PC-9 (cell line): ENCODE measurements around the gene GFAP.

Source experiments
- CTCF ChIP-seq: fragments of 200-600 bp; sonication (generic); conservative IDR thresholded peaks from 2 replicates; pipeline ENCODE4 v1.6.1; 2017; ENCODE audit warnings: mixed run types, antibody characterized with exemption, mild to moderate bottlenecking, moderate library complexity
- EZH2 ChIP-seq: fragments of 200-600 bp; sonication (generic); IDR thresholded peaks from 2 replicates; pipeline ENCODE4 v1.8.0; 2017; ENCODE audit warnings: antibody characterized with exemption, low read depth

GRCh38 chr17:44914698-44915271 is 515 bp downstream of the GFAP start:
- TF ChIP-seq CTCF = no peak
- no peak for TF ChIP-seq EZH2
